Measurements from ENCODE around the gene GPC5.

GPC5 gene

GRCh38 chr13:92173254-92173653 lies 774.8 kb downstream of the GPC5 start:
- Histone ChIP-seq H3K4me3 (ENCODE audit: insufficient read length, low read depth) (no peak overlapping the region), H3K27me3 (ENCODE audit: insufficient read depth, insufficient read length) (no peaks in the 10 kb centered on the region), H3K36me3 (ENCODE audit: insufficient read depth, insufficient read length, low read length) (no peaks in the 10 kb centered on the region), H3K4me1 (ENCODE audit: insufficient read depth, insufficient read length) (no peaks in the 10 kb centered on the region), H3K9ac (ENCODE audit: insufficient read length, low read depth) (no peak overlapping the region), H3K9me3 (ENCODE audit: insufficient read depth, low read length) (no peaks in the 10 kb centered on the region)
- no peak for TF ChIP-seq ZNF274 (IDR thresholded peaks at IDR 0.05; ENCODE audit: low read depth, low read length)
- TF ChIP-seq SUZ12 (IDR thresholded peaks at IDR 0.05; ENCODE audit: extremely low read depth, insufficient read depth, insufficient read length): no peak
- TF ChIP-seq YY1 (IDR thresholded peaks at IDR 0.05; ENCODE audit: insufficient read depth, insufficient read length): no peak
- no peak for DNase-seq (ENCODE audit: low read depth, low spot score)

GRCh38 chr13:92175330-92175729 lies 776.9 kb downstream of the GPC5 start:
- TF ChIP-seq YY1 (IDR thresholded peaks at IDR 0.05; ENCODE audit: insufficient read depth, insufficient read length): no peak
- TF ChIP-seq SUZ12 (IDR thresholded peaks at IDR 0.05; ENCODE audit: extremely low read depth, insufficient read depth, insufficient read length): no peak
- TF ChIP-seq ZNF274 (IDR thresholded peaks at IDR 0.05; ENCODE audit: low read depth, low read length): no peak
- peak; percentile 11 for DNase-seq (ENCODE audit: low read depth, low spot score)
- no peak overlapping the region for H3K9ac ChIP-seq (ENCODE audit: insufficient read length, low read depth)
- no peaks in the 10 kb centered on the region for H3K4me1 ChIP-seq (ENCODE audit: insufficient read depth, insufficient read length)
- H3K9me3 ChIP-seq (ENCODE audit: insufficient read depth, low read length): no peaks in the 10 kb centered on the region
- no peak overlapping the region for H3K4me3 ChIP-seq (ENCODE audit: insufficient read length, low read depth)
- no peaks in the 10 kb centered on the region for H3K27me3 ChIP-seq (ENCODE audit: insufficient read depth, insufficient read length)
- H3K36me3 ChIP-seq (ENCODE audit: insufficient read depth, insufficient read length, low read length): no peaks in the 10 kb centered on the region

GRCh38 chr13:92177966-92178365 lies 779.5 kb downstream of the GPC5 start:
- TF ChIP-seq SUZ12 (IDR thresholded peaks at IDR 0.05; ENCODE audit: extremely low read depth, insufficient read depth, insufficient read length): no peak
- no peak for TF ChIP-seq ZNF274 (IDR thresholded peaks at IDR 0.05; ENCODE audit: low read depth, low read length)
- no peak for TF ChIP-seq YY1 (IDR thresholded peaks at IDR 0.05; ENCODE audit: insufficient read depth, insufficient read length)
- DNase-seq (ENCODE audit: low read depth, low spot score): no peak
- H3K9me3 ChIP-seq (ENCODE audit: insufficient read depth, low read length): no peaks in the 10 kb centered on the region
- no peaks in the 10 kb centered on the region for H3K27me3 ChIP-seq (ENCODE audit: insufficient read depth, insufficient read length)
- no peaks in the 10 kb centered on the region for H3K4me1 ChIP-seq (ENCODE audit: insufficient read depth, insufficient read length)
- H3K9ac ChIP-seq (ENCODE audit: insufficient read length, low read depth): no peak overlapping the region
- no peak overlapping the region for H3K4me3 ChIP-seq (ENCODE audit: insufficient read length, low read depth)
- no peaks in the 10 kb centered on the region for H3K36me3 ChIP-seq (ENCODE audit: insufficient read depth, insufficient read length, low read length)

- Histone ChIP-seq H3K36me3 (ENCODE audit: insufficient read depth, insufficient read length, low read length) (no peaks in the 10 kb centered on the region), H3K9ac (ENCODE audit: insufficient read length, low read depth) (no peak overlapping the region), H3K9me3 (ENCODE audit: insufficient read depth, low read length) (no peaks in the 10 kb centered on the region), H3K27me3 (ENCODE audit: insufficient read depth, insufficient read length) (no peaks in the 10 kb centered on the region), H3K4me1 (ENCODE audit: insufficient read depth, insufficient read length) (no peaks in the 10 kb centered on the region), H3K4me3 (ENCODE audit: insufficient read length, low read depth) (no peak overlapping the region)
- TF ChIP-seq ZNF274 (IDR thresholded peaks at IDR 0.05; ENCODE audit: low read depth, low read length): no peak
- no peak for TF ChIP-seq YY1 (IDR thresholded peaks at IDR 0.05; ENCODE audit: insufficient read depth, insufficient read length)
- no peak for TF ChIP-seq SUZ12 (IDR thresholded peaks at IDR 0.05; ENCODE audit: extremely low read depth, insufficient read depth, insufficient read length)
- no peak for DNase-seq (ENCODE audit: low read depth, low spot score)
These were observed 780.8 kb downstream of the GPC5 start for GRCh38 chr13:92179223-92179622.

GRCh38 chr13:92187378-92187989 lies 789.1 kb downstream of the GPC5 start:
- no peak for TF ChIP-seq YY1 (IDR thresholded peaks at IDR 0.05; ENCODE audit: insufficient read depth, insufficient read length)
- no peak for TF ChIP-seq ZNF274 (IDR thresholded peaks at IDR 0.05; ENCODE audit: low read depth, low read length)
- TF ChIP-seq SUZ12 (IDR thresholded peaks at IDR 0.05; ENCODE audit: extremely low read depth, insufficient read depth, insufficient read length): no peak
- Histone ChIP-seq H3K9me3 (ENCODE audit: insufficient read depth, low read length) (no peaks in the 10 kb centered on the region), H3K36me3 (ENCODE audit: insufficient read depth, insufficient read length, low read length) (no peaks in the 10 kb centered on the region), H3K4me3 (ENCODE audit: insufficient read length, low read depth) (no peak overlapping the region), H3K4me1 (ENCODE audit: insufficient read depth, insufficient read length) (no peaks in the 10 kb centered on the region), H3K9ac (ENCODE audit: insufficient read length, low read depth) (no peak overlapping the region), H3K27me3 (ENCODE audit: insufficient read depth, insufficient read length) (no peaks in the 10 kb centered on the region)
- DNase-seq (ENCODE audit: low read depth, low spot score): peak; percentile 25

GRCh38 chr13:92188574-92188973 lies 790.2 kb downstream of the GPC5 start:
- H3K4me3 ChIP-seq (ENCODE audit: insufficient read length, low read depth): no peak overlapping the region
- TF ChIP-seq SUZ12 (IDR thresholded peaks at IDR 0.05; ENCODE audit: extremely low read depth, insufficient read depth, insufficient read length) (no peak), YY1 (IDR thresholded peaks at IDR 0.05; ENCODE audit: insufficient read depth, insufficient read length) (no peak), ZNF274 (IDR thresholded peaks at IDR 0.05; ENCODE audit: low read depth, low read length) (no peak)
- no peaks in the 10 kb centered on the region for H3K9me3 ChIP-seq (ENCODE audit: insufficient read depth, low read length)
- no peaks in the 10 kb centered on the region for H3K36me3 ChIP-seq (ENCODE audit: insufficient read depth, insufficient read length, low read length)
- no peaks in the 10 kb centered on the region for H3K4me1 ChIP-seq (ENCODE audit: insufficient read depth, insufficient read length)
- DNase-seq (ENCODE audit: low read depth, low spot score): no peak
- H3K27me3 ChIP-seq (ENCODE audit: insufficient read depth, insufficient read length): no peaks in the 10 kb centered on the region
- H3K9ac ChIP-seq (ENCODE audit: insufficient read length, low read depth): no peak overlapping the region

GRCh38 chr13:92196591-92197256 lies 798.3 kb downstream of the GPC5 start:
- Histone ChIP-seq H3K27me3 (ENCODE audit: insufficient read depth, insufficient read length) (no peaks in the 10 kb centered on the region), H3K36me3 (ENCODE audit: insufficient read depth, insufficient read length, low read length) (no peaks in the 10 kb centered on the region), H3K4me1 (ENCODE audit: insufficient read depth, insufficient read length) (no peaks in the 10 kb centered on the region), H3K4me3 (ENCODE audit: insufficient read length, low read depth) (no peak overlapping the region), H3K9ac (ENCODE audit: insufficient read length, low read depth) (no peak overlapping the region), H3K9me3 (ENCODE audit: insufficient read depth, low read length) (no peaks in the 10 kb centered on the region)
- no peak for DNase-seq (ENCODE audit: low read depth, low spot score)
- TF ChIP-seq SUZ12 (IDR thresholded peaks at IDR 0.05; ENCODE audit: extremely low read depth, insufficient read depth, insufficient read length): no peak
- TF ChIP-seq YY1 (IDR thresholded peaks at IDR 0.05; ENCODE audit: insufficient read depth, insufficient read length): no peak
- TF ChIP-seq ZNF274 (IDR thresholded peaks at IDR 0.05; ENCODE audit: low read depth, low read length): no peak
